Cortex of kidney (tissue), 1 donor: Measurements from ENCODE around the gene MERTK.

Source experiments
- DNase-seq: peaks from one replicate; lab custom pipeline; 2025; lab: John Stamatoyannopoulos, UW

The MERTK gene

GRCh38 chr2:112075490-112076260 lies 177.3 kb downstream of the MERTK start:
- no peak for DNase-seq

GRCh38 chr2:112077814-112078213 lies 179.4 kb downstream of the MERTK start:
- no peak for DNase-seq
